ENCODE data around the gene SPATA32.

GRCh38 chr17:45266372-45266926 lies 4.6 kb upstream of the SPATA32 start:
- TF ChIP-seq POLR2A (IDR thresholded peaks at IDR 0.05) (no peak), CTCF (IDR thresholded peaks at IDR 0.05) (no peak)
